ENCODE results near the gene USP17L5.
"Not testable (repeated sequence)": the region's sequence is repeated elsewhere in the genome, so short reads cannot be mapped to it uniquely, and the experiment has no call there.

USP17L5 gene

GRCh38 chr4:9339103-9339502, at the start of gene USP17L5:
Gene USP17L5 (plus strand): TSS chr4:9339403. CDS start chr4:9339403, 0 bp downstream.
- not testable (repeated sequence) for DNase-seq (ENCODE audit: low spot score)

GRCh38 chr4:9324191-9324590, 15.0 kb upstream of the USP17L5 start:
- DNase-seq (ENCODE audit: low spot score) = not testable (repeated sequence)

GRCh38 chr4:9324865-9325264, 14.3 kb upstream of the USP17L5 start, which contains the start of gene USP17L24:
Gene USP17L24 (plus strand): TSS chr4:9325165. CDS start chr4:9325165, 0 bp downstream.
- not testable (repeated sequence) for DNase-seq (ENCODE audit: low spot score)

- not testable (repeated sequence) for DNase-seq (ENCODE audit: low spot score)
Observed at GRCh38 chr4:9329611-9330010, 9.6 kb upstream of the USP17L5 start, which contains the start of gene USP17L25. Gene USP17L25 (plus strand): TSS chr4:9329911. CDS start chr4:9329911, 0 bp downstream.

GRCh38 chr4:9334358-9334757, 4.8 kb upstream of the USP17L5 start, which contains the start of gene USP17L26:
Gene USP17L26 (plus strand): TSS chr4:9334658. CDS start chr4:9334658, 0 bp downstream.
- not testable (repeated sequence) for DNase-seq (ENCODE audit: low spot score)

GRCh38 chr4:9343848-9344247, 4.6 kb downstream of the USP17L5 start, which contains the start of gene USP17L27:
Gene USP17L27 (plus strand): TSS chr4:9344148. CDS start chr4:9344148, 0 bp downstream.
- DNase-seq (ENCODE audit: low spot score) = not testable (repeated sequence)

- not testable (repeated sequence) for DNase-seq (ENCODE audit: low spot score)
Observed at GRCh38 chr4:9348593-9348992, 9.4 kb downstream of the USP17L5 start, which contains the start of gene USP17L28. Gene USP17L28 (plus strand): TSS chr4:9348893. CDS start chr4:9348893, 0 bp downstream.

- DNase-seq (ENCODE audit: low spot score) = not testable (repeated sequence)
Observed at GRCh38 chr4:9350866-9351265, 11.7 kb downstream of the USP17L5 start.

GRCh38 chr4:9353338-9353737, 14.1 kb downstream of the USP17L5 start, which contains the start of gene USP17L29:
Gene USP17L29 (plus strand): TSS chr4:9353638. CDS start chr4:9353638, 0 bp downstream.
- DNase-seq (ENCODE audit: low spot score) = not testable (repeated sequence)

- not testable (repeated sequence) for DNase-seq (ENCODE audit: low spot score)
Observed at GRCh38 chr4:9362829-9363228, 23.6 kb downstream of the USP17L5 start, which contains the start of gene USP17L30. Gene USP17L30 (plus strand): TSS chr4:9363129. CDS start chr4:9363129, 0 bp downstream.

- not testable (repeated sequence) for DNase-seq (ENCODE audit: low spot score)
Observed at GRCh38 chr4:9379881-9380280, 40.7 kb downstream of the USP17L5 start.

GRCh38 chr4:9381012-9381534, 41.9 kb downstream of the USP17L5 start:
- not testable (repeated sequence) for DNase-seq (ENCODE audit: low spot score)

- DNase-seq (ENCODE audit: low spot score) = no peak
Observed at GRCh38 chr4:9384126-9384525, 44.9 kb downstream of the USP17L5 start.

GRCh38 chr4:9389001-9389400, 49.8 kb downstream of the USP17L5 start:
- DNase-seq (ENCODE audit: low spot score) = not testable (repeated sequence)
